Activated CD4-positive, alpha-beta T cell treated with anti-CD3 and anti-CD28 coated beads, Interleukin-10, Interleukin-2, amounts not matched to agents 100 ng/mL and 50 ng/mL, durations not matched to agents 16 hours and 8 hours (primary cell): ENCODE data around the gene SCGB1C2.

Source experiments
- DNase-seq: peaks from one replicate; pipeline ENCODE4 v3.0.0-alpha.2; 2020

Gene SCGB1C2

GRCh38 chr17:149231-149630, 11.9 kb downstream of the SCGB1C2 start:
- no peak for DNase-seq

- DNase-seq = no peak
Observed at GRCh38 chr17:149897-150584, 12.7 kb downstream of the SCGB1C2 start.

- no peak for DNase-seq
Observed at GRCh38 chr17:151004-151403, 13.6 kb downstream of the SCGB1C2 start.

GRCh38 chr17:151886-152859, 14.8 kb downstream of the SCGB1C2 start:
- DNase-seq = no peak

- DNase-seq = no peak
Observed at GRCh38 chr17:152860-153420, 15.6 kb downstream of the SCGB1C2 start.

GRCh38 chr17:153851-154250, 16.5 kb downstream of the SCGB1C2 start:
- no peak for DNase-seq

- DNase-seq = no peak
Observed at GRCh38 chr17:155576-155975, 18.2 kb downstream of the SCGB1C2 start.

GRCh38 chr17:156094-156621, 18.8 kb downstream of the SCGB1C2 start:
- no peak for DNase-seq

GRCh38 chr17:156946-157345, 19.6 kb downstream of the SCGB1C2 start:
- no peak for DNase-seq

GRCh38 chr17:157901-158300, 20.5 kb downstream of the SCGB1C2 start:
- DNase-seq = no peak

- no peak for DNase-seq
Observed at GRCh38 chr17:158379-158778, 21.0 kb downstream of the SCGB1C2 start.

- no peak for DNase-seq
Observed at GRCh38 chr17:159609-160008, 22.2 kb downstream of the SCGB1C2 start.

GRCh38 chr17:160336-160735, 23.0 kb downstream of the SCGB1C2 start:
- no peak for DNase-seq

- DNase-seq = no peak
Observed at GRCh38 chr17:161481-161880, 24.1 kb downstream of the SCGB1C2 start.

GRCh38 chr17:162689-163088, 25.3 kb downstream of the SCGB1C2 start:
- no peak for DNase-seq

GRCh38 chr17:163514-164098, 26.2 kb downstream of the SCGB1C2 start:
- no peak for DNase-seq

GRCh38 chr17:164303-165235, 27.2 kb downstream of the SCGB1C2 start:
- peak; percentile 6 for DNase-seq

- DNase-seq = no peak
Observed at GRCh38 chr17:165939-166338, 28.6 kb downstream of the SCGB1C2 start.

GRCh38 chr17:168614-169013, 31.2 kb downstream of the SCGB1C2 start:
- peak; percentile 12 for DNase-seq

- DNase-seq = no peak
Observed at GRCh38 chr17:170130-170670, 32.8 kb downstream of the SCGB1C2 start.

GRCh38 chr17:171871-172270, 34.5 kb downstream of the SCGB1C2 start:
- DNase-seq = no peak

GRCh38 chr17:172401-172800, 35.0 kb downstream of the SCGB1C2 start:
- DNase-seq = no peak
